OCI-LY1 (cell line): ENCODE results near the gene ANKRD24.
"Not testable (repeated sequence)": the region's sequence is repeated elsewhere in the genome, so short reads cannot be mapped to it uniquely, and the experiment has no call there.

Source experiments
- H2AFZ ChIP-seq: fragments of 200-600 bp; sonication (generic), shearing (Covaris generic); 2 replicates; pipeline ENCODE4 v1.6.0; 2014; ENCODE audit warnings: antibody characterized with exemption, mild to moderate bottlenecking, low read length
- H3F3A ChIP-seq: fragments of 200-600 bp; sonication (generic), shearing (Covaris generic); 2 replicates; pipeline ENCODE4 v1.6.0; 2014; ENCODE audit warnings: mild to moderate bottlenecking, antibody characterized with exemption, low read length, moderate library complexity; ENCODE audit not compliant: insufficient read depth
- H3K27ac ChIP-seq: fragments of 200-600 bp; sonication (generic); 2 replicates; pipeline ENCODE4 v1.5.1; 2014; ENCODE audit warnings: low read length, mixed run types, mild to moderate bottlenecking, low read depth; ENCODE audit not compliant: poor library complexity, severe bottlenecking
- H3K27me3 ChIP-seq: fragments of 200-600 bp; sonication (generic); 2 replicates; pipeline ENCODE4 v1.6.0; 2014; ENCODE audit warnings: antibody characterized with exemption, mild to moderate bottlenecking, low read length, moderate library complexity; ENCODE audit not compliant: insufficient read depth
- H3K36me3 ChIP-seq: fragments of 200-600 bp; sonication (generic); 2 replicates; pipeline ENCODE4 v1.6.1; 2014; ENCODE audit warnings: mild to moderate bottlenecking, antibody characterized with exemption, low read length, moderate library complexity, mixed read lengths; ENCODE audit not compliant: insufficient read depth
- H3K4me1 ChIP-seq: fragments of 200-600 bp; sonication (generic); 2 replicates; pipeline ENCODE4 v1.5.1; 2014; ENCODE audit warnings: mild to moderate bottlenecking, low read length, moderate library complexity; ENCODE audit not compliant: insufficient read depth, severe bottlenecking
- H3K4me2 ChIP-seq: fragments of 200-600 bp; sonication (generic), shearing (Covaris generic); 2 replicates; pipeline ENCODE4 v1.6.1; 2014; ENCODE audit warnings: low read length
- H3K4me3 ChIP-seq: fragments of 200-600 bp; sonication (generic); 2 replicates; pipeline ENCODE4 v1.5.1; 2014; ENCODE audit warnings: low read length, low read depth, mild to moderate bottlenecking, mixed read lengths; ENCODE audit not compliant: poor library complexity, severe bottlenecking
- H3K79me2 ChIP-seq: fragments of 200-600 bp; shearing (Covaris generic); 2 replicates; pipeline ENCODE4 v1.6.1; 2016; ENCODE audit warnings: mixed run types, low read length, mixed read lengths; ENCODE audit not compliant: insufficient read depth
- H3K9ac ChIP-seq: fragments of 200-600 bp; sonication (generic), shearing (Covaris generic); 2 replicates; pipeline ENCODE4 v1.6.1; 2014; ENCODE audit warnings: mild to moderate bottlenecking, low read length, mixed read lengths
- H3K9me2 ChIP-seq: fragments of 200-600 bp; sonication (generic), shearing (Covaris generic); 2 replicates; pipeline ENCODE4 v1.6.1; 2014; ENCODE audit warnings: low read depth, mild to moderate bottlenecking, low read length, mixed read lengths
- H3K9me3 ChIP-seq: fragments of 200-600 bp; shearing (Covaris generic); 2 replicates; pipeline ENCODE4 v1.6.1; 2014; ENCODE audit warnings: low read length, mixed read lengths
- H4K20me1 ChIP-seq: fragments of 200-600 bp; sonication (generic), shearing (Covaris generic); 2 replicates; pipeline ENCODE4 v1.6.0; 2016; ENCODE audit warnings: mild to moderate bottlenecking, low read length; ENCODE audit not compliant: insufficient read depth
- EZH2 ChIP-seq: fragments of 200-600 bp; sonication (generic), shearing (Covaris generic); IDR thresholded peaks from 2 replicates; pipeline ENCODE4 v1.8.0; 2017; ENCODE audit warnings: borderline replicate concordance, mixed run types, mild to moderate bottlenecking, antibody characterized with exemption, low read length, moderate library complexity, mixed read lengths
- TF ChIP-seq, protein P1 (sequence below): fragments of 200-600 bp; sonication (generic), shearing (Covaris generic); IDR thresholded peaks from 2 replicates; pipeline ENCODE4 v1.5.1; 2017; ENCODE audit warnings: mild to moderate bottlenecking, antibody characterized with exemption, low read length, moderate library complexity, mixed read lengths

Gene ANKRD24

DNA sequence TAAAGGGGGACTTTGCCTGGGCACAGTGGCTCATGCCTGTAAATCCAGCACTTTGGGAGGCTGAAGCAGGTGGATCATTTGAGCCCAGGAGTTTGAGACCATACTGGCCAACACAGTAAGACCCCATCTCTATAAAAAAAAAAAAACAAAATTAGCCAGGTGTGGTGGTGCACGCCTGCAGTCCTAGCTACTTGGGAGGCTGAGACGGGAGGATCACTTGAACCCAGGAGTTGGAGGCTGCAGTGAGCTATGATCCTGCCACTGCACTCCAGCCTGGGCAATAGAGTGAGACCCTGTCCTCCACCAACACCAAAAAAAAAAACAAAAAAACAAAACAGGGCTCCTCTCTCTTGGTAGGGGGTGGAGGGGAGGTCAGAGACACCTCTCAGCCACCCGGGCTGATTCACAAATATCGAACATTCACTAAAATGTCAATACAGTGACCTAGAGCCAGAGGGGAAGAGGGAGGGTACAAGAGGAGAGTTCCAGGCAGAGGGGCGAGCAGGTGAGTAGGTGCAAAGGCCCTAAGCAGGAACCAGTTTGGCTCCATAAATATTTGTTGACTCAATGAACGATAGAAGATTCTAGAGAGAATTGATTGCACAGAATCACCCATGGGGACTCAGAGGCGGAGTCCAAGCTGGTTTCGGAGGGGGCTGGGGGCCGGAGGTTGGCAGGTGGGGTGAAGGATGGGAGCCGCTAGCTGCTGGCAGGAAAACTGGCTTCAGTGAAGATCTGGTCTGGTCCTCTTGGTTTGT, 30.1 kb upstream of the ANKRD24 start:
- Histone ChIP-seq H3K79me2 (no peaks in the 10 kb centered on the region), H3K4me3 (no peak overlapping the region), H3K4me2 (no peak overlapping the region), H4K20me1 (no peaks in the 10 kb centered on the region), H3F3A (no peaks in the 10 kb centered on the region), H3K9me3 (no peaks in the 10 kb centered on the region), H3K36me3 (no peaks in the 10 kb centered on the region), H3K9me2 (no peaks in the 10 kb centered on the region), H2AFZ (no peak overlapping the region), H3K27ac (no peak overlapping the region), H3K4me1 (no peaks in the 10 kb centered on the region), H3K9ac (no peak overlapping the region), H3K27me3 (no peaks in the 10 kb centered on the region)
- TF ChIP-seq, protein P1, sequence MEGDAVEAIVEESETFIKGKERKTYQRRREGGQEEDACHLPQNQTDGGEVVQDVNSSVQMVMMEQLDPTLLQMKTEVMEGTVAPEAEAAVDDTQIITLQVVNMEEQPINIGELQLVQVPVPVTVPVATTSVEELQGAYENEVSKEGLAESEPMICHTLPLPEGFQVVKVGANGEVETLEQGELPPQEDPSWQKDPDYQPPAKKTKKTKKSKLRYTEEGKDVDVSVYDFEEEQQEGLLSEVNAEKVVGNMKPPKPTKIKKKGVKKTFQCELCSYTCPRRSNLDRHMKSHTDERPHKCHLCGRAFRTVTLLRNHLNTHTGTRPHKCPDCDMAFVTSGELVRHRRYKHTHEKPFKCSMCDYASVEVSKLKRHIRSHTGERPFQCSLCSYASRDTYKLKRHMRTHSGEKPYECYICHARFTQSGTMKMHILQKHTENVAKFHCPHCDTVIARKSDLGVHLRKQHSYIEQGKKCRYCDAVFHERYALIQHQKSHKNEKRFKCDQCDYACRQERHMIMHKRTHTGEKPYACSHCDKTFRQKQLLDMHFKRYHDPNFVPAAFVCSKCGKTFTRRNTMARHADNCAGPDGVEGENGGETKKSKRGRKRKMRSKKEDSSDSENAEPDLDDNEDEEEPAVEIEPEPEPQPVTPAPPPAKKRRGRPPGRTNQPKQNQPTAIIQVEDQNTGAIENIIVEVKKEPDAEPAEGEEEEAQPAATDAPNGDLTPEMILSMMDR, result no peak
- TF ChIP-seq EZH2, result no peak

DNA sequence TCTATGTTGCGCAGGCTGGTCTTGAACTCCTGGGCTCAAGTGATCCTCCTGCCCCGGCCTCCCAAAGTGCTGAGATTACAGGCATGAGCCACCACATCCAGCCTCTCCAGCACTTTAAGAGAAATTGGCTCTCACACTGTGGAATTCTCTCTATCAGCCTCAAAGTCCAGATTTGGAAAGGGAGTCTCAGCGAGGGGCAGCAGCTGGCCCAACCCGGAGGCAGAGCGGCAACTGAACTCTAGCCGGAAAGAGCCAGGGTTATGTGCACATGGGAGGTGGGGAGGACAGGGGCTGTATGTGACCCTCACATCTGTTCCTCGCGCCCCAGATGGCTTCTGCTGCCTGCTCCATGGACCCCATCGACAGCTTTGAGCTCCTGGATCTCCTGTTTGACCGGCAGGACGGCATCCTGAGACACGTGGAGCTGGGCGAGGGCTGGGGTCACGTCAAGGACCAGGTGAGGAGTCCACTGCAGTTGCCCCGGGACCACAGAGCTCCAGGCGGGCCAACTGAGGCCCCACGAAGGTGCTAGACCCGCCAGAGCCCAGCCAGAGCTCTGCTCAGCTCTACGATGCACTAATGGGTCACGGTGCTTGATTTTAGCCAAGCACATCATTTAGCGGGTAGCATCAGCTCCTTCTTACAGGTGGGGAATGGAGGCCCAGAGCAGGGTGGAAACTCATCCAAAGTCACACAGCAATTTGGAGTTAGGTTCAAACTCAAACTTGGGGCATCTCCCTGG, 27.7 kb upstream of the ANKRD24 start:
- no peak overlapping the region for H2AFZ ChIP-seq
- no peak overlapping the region for H3K9ac ChIP-seq
- H3K4me1 ChIP-seq, result no peaks in the 10 kb centered on the region
- H3K27me3 ChIP-seq, result no peaks in the 10 kb centered on the region
- H3F3A ChIP-seq, result no peaks in the 10 kb centered on the region
- H3K4me2 ChIP-seq, result no peak overlapping the region
- no peaks in the 10 kb centered on the region for H3K79me2 ChIP-seq
- no peaks in the 10 kb centered on the region for H3K9me2 ChIP-seq
- H3K4me3 ChIP-seq, result no peak overlapping the region
- no peak for TF ChIP-seq EZH2
- TF ChIP-seq, protein P1, result no peak
- no peaks in the 10 kb centered on the region for H3K9me3 ChIP-seq
- H3K27ac ChIP-seq, result no peak overlapping the region
- H4K20me1 ChIP-seq, result no peaks in the 10 kb centered on the region
- no peaks in the 10 kb centered on the region for H3K36me3 ChIP-seq

DNA sequence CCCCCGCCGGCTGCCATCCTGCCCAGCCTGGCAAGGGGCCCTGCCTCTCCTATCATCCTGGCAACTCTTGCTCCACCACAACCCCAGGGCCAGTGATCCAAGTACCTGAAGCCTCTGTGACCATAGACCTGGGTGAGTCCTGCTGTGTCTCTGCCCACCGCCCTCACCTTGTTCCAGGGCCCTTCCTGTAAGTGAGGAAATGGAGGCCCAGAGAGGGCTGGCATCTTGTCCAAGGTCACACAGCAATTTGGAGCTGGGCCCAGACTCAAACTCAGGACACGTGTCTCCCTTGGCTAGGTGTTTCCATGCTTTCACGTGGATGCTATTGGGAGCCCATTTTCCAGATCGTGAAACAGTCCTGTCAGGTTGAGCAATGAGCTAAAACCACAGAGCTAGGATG, 25.3 kb upstream of the ANKRD24 start:
- no peaks in the 10 kb centered on the region for H3F3A ChIP-seq
- H4K20me1 ChIP-seq, result no peaks in the 10 kb centered on the region
- H3K9ac ChIP-seq, result no peak overlapping the region
- H3K9me2 ChIP-seq, result no peaks in the 10 kb centered on the region
- no peaks in the 10 kb centered on the region for H3K27me3 ChIP-seq
- H3K79me2 ChIP-seq, result no peaks in the 10 kb centered on the region
- H3K4me3 ChIP-seq, result no peak overlapping the region
- no peaks in the 10 kb centered on the region for H3K4me1 ChIP-seq
- H3K36me3 ChIP-seq, result no peaks in the 10 kb centered on the region
- H3K27ac ChIP-seq, result no peak overlapping the region
- TF ChIP-seq, protein P1, result no peak
- no peak for TF ChIP-seq EZH2
- no peaks in the 10 kb centered on the region for H3K9me3 ChIP-seq
- no peak overlapping the region for H2AFZ ChIP-seq
- H3K4me2 ChIP-seq, result no peak overlapping the region

DNA sequence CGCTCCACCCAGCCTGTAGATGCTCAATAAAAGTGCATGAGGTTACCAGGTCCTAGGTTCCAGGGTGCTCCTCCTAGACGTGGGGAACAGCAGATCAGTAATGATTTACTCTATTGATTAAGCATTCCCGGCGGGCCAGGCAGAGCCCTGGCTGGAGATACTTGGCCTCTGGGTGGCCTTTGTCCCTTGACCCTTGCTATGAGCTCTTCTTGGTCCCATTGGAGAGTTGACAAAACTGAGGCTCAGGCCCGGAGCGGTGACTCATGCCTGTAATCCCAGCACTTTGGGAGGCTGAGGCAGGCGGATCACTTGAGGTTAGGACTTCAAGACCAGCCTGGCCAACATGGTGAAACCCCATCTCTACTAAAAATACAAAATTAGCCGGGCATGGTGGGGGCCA, 24.5 kb upstream of the ANKRD24 start:
- H3K4me2 ChIP-seq, H3K27me3 ChIP-seq, H3K4me1 ChIP-seq, H3K36me3 ChIP-seq, H3F3A ChIP-seq, H3K27ac ChIP-seq, H4K20me1 ChIP-seq, H2AFZ ChIP-seq, H3K4me3 ChIP-seq, H3K9me2 ChIP-seq, H3K9ac ChIP-seq, H3K9me3 ChIP-seq, H3K79me2 ChIP-seq: not testable (repeated sequence)
